ENCODE results near the gene CDKAL1.
"Not testable (repeated sequence)": the region's sequence is repeated elsewhere in the genome, so short reads cannot be mapped to it uniquely, and the experiment has no call there.

The CDKAL1 gene

DNA sequence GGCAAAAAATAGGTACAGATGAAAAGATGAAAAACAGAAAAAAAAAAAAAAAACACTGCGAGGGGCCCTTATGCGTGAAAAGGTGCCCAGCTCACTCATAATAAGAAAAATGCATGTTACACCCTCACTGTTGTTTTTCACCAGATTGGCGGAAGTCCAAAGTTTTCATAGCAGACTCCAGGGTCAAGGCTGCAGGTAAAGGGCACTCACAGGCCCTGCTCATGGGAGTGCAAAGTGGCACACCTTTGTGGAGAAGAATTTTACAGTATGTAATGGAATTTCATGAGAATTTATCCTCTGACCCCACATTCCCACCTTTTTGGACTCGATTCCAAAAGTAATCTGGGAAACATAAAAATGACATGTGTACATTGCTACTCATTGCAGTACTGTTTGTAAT, 108.2 kb downstream of the CDKAL1 start:
- no peak for TF ChIP-seq CTCF (IDR thresholded peaks at IDR 0.05; ENCODE audit: borderline replicate concordance, control extremely low read depth, extremely low read depth, insufficient read depth, missing control alignments)

GRCh38 chr6:20644667-20645370, 110.6 kb downstream of the CDKAL1 start:
- no peak for TF ChIP-seq CTCF (IDR thresholded peaks at IDR 0.05; ENCODE audit: borderline replicate concordance, control extremely low read depth, extremely low read depth, insufficient read depth, missing control alignments)
- no peak for DNase-seq (ENCODE audit: low spot score)
- in situ Hi-C loops (cut with MboI; ENCODE audit: low sequenced_read_pairs, unreplicated experiment), result no loop called here

More for the DNA sequence above, 108.2 kb downstream of the CDKAL1 start:
- in situ Hi-C loops (cut with MboI; ENCODE audit: low sequenced_read_pairs, unreplicated experiment), result no loop called here
- DNase-seq (ENCODE audit: low spot score), result no peak

DNA sequence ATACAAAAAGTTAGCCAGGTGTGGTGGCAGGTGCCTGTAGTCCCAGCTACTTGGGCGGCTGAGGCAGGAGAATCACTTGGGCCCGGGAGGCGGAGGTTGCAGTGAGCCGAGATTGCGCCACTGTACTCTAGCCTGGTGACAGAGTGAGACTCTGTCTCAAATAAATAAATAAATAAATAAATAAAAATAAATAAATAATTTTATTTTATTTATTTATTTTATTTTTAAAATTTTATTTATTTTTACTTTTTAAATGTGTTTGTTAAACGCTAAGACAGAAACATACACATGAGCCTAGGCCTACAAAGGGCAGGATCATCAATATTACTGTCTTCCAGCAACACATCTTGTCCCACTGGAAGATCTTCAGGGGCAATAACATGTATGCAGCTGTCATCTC, 111.3 kb downstream of the CDKAL1 start:
- DNase-seq (ENCODE audit: low spot score); in situ Hi-C loops (cut with MboI; ENCODE audit: low sequenced_read_pairs, unreplicated experiment): not testable (repeated sequence)

- in situ Hi-C loops (cut with MboI; ENCODE audit: low sequenced_read_pairs, unreplicated experiment), result no loop called here
- no peak for DNase-seq (ENCODE audit: low spot score)
- TF ChIP-seq CTCF (IDR thresholded peaks at IDR 0.05; ENCODE audit: borderline replicate concordance, control extremely low read depth, extremely low read depth, insufficient read depth, missing control alignments), result no peak
Measured at GRCh38 chr6:20647585-20647984, 113.3 kb downstream of the CDKAL1 start.

DNA sequence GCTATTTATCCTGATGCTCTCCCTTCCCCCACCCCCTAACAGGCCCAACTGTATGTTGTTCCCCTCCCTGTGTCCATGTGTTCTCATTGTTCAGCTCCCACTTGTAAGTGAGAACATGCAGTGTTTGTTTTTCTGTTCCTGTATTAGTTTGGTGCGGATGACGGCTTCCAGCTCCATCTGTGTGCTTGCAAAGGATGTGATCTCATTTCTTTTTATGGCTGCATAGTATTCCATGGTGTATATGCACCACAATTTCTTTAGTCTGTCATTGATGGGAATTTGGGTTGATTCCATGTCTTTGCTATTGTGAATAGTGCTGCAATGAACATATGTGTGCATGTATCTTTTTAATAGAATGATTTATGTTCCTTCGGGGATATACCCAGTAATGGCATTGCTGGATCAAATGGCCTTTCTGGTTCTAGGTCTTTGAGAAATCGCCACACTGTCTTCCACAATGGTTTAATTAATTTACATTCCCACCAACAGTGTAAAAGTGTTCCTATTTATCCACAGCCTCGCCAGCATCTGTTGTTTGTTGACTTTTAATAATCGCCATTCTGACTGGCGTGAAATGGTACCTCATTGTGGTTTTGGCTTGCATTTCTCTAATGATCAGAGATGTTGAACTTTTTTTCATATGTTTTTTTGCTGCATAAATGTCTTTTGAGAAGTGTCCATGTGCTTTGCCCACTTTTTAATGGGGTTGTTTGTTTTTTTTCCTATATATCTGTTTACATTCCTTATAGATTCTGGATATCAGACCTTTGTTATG, 115.6 kb downstream of the CDKAL1 start:
- in situ Hi-C loops (cut with MboI; ENCODE audit: low sequenced_read_pairs, unreplicated experiment); DNase-seq (ENCODE audit: low spot score): not testable (repeated sequence)

DNA sequence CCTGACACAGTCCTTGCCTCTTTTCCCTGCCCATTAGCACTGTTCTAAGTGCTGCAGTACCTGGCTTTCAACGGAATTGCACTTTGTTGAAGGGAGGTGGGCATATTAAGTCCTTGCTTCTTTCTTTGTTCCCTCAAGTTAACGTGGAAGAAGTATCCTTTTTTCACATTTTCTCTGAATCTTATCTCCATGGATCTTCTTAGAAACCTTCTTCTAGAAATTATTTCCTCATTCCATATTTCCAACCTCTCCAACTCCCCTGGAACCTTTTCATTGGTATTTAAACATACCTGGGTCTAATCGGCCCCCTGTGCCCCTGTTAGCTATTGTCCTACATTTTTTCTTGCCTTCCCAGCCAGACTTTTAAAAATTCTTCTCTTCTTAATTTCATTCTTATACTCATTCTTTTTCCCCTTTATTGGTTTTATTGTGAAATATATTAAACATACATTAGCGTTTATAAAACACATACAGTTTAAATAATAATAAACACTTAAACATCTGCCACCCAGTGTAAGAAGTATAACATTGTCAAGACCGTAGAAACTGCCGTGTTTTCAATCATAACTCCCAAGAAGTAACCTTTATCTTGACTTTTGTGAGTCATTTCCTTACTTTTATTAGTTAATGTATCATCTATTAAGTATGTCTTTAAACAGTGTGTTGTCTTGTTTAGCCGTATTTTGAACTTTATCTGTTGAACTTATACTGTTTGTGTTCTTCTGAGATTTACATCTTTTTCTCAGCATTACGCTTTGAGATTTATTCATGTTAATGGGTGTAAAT, 118.2 kb downstream of the CDKAL1 start:
- no peak for TF ChIP-seq CTCF (IDR thresholded peaks at IDR 0.05; ENCODE audit: borderline replicate concordance, control extremely low read depth, extremely low read depth, insufficient read depth, missing control alignments)
- in situ Hi-C loops (cut with MboI; ENCODE audit: low sequenced_read_pairs, unreplicated experiment), result no loop called here
- DNase-seq (ENCODE audit: low spot score), result no peak

GRCh38 chr6:20653085-20653479, 118.8 kb downstream of the CDKAL1 start:
- DNase-seq (ENCODE audit: low spot score), result no peak
- in situ Hi-C loops (cut with MboI; ENCODE audit: low sequenced_read_pairs, unreplicated experiment), result no loop called here
- TF ChIP-seq CTCF (IDR thresholded peaks at IDR 0.05; ENCODE audit: borderline replicate concordance, control extremely low read depth, extremely low read depth, insufficient read depth, missing control alignments), result no peak
